SK-N-MC (cell line): ENCODE measurements around the gene XXYLT1.

Source experiments
- EZH2 ChIP-seq: fragments of 200-600 bp; sonication (generic); IDR thresholded peaks from one replicate; pipeline ENCODE4 v1.6.1; 2017; ENCODE audit warnings: antibody characterized with exemption
- POLR2AphosphoS5 ChIP-seq: IDR thresholded peaks from 2 replicates; pipeline ENCODE4 v1.6.1; 2012; ENCODE audit warnings: mild to moderate bottlenecking, low read depth, low read length, borderline replicate concordance

DNA sequence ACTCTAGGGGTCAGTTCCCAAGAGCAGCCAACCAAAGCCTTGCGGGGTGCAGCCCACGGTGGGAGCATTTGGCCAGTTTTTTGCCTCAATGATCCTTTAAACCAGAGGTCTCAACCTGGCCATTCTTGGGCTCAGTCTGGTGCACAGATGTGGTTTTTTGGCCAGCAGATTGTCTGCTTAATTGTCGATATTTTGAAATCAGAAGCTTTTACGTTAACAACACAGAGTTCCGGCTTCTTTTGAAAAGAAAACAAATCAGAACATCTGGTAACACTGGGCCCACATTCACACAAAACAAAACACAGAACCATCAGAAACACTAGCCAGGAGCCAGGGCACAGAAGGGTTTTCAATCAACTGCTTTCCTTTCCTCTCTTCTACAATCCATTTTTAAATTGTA is 127.7 kb downstream of the XXYLT1 start:
- TF ChIP-seq EZH2 (no peak), POLR2AphosphoS5 (no peak)
